K562 (cell line): ENCODE data around the gene EIF2AK2. TPM values are rescaled to one million over a fixed set of nuclear protein-coding genes. Genes with fewer than 3 reads are reported as not detected.

Experiments used
- ATAC-seq: fragments of 200-7000 bp; cut with Tn5 transposase; 3 replicates; pipeline ENCODE4 v1.9.1; 2020; ENCODE audit warnings: moderate library complexity
- BruUV-seq: library from RNA; stranded (reverse); fragments of 400-500 nt; replicated peaks from 2 replicates; lab custom pipeline; 2021; lab: Mats Ljungman, UMichigan
- CTCF ChIA-PET: fragments of 300-600 bp; formaldehyde crosslinking; extraction: SDS; loops from one replicate; lab custom pipeline; 2021; ENCODE audit warnings: low intra/inter-chr PET ratio; lab: Yijun Ruan, JAX
- POLR2A ChIA-PET: fragments of 300-600, 350-650 bp; sonication (Branson Sonifier 250); formaldehyde crosslinking; extraction: SDS; loops from one replicate; lab custom pipeline; 2021; ENCODE audit warnings: antibody characterized with exemption, inconsistent platforms; lab: Yijun Ruan, JAX
- DNase-seq, 4 experiments: peaks; one replicate each; pipeline versions ENCODE4 v3.0.0 to v3.0.0-alpha.2; 2011 to 2018; ENCODE audit warnings: low spot score in 3 of 4, mixed read lengths in 3 of 4; ENCODE audit errors: extremely low read depth in 1 of 4
- FAIRE-seq: peaks from 2 replicates; lab custom pipeline; 2011; peaks lifted over from hg19 to GRCh38; lab: Jason Lieb, UNC
- H2AFZ ChIP-seq: 2 replicates; pipeline ENCODE4 v1.6.0; 2011; ENCODE audit warnings: low read depth, low read length, control low read depth, inconsistent platforms
- H3K27ac ChIP-seq: fragments of 200-600 bp; 3 replicates; pipeline ENCODE4 v1.8.0; 2011; ENCODE audit warnings: low read depth, mild to moderate bottlenecking, control low read depth, inconsistent platforms, low read length, moderate library complexity, mixed read lengths; ENCODE audit errors: extremely low read depth
- H3K27me3 ChIP-seq, 2 experiments: fragments of 300-600 bp in 1 of 2; 2 replicates in 1 of 2; 3 replicates in 1 of 2; pipeline versions ENCODE4 v1.6.0 to v1.8.0; 2011; ENCODE audit warnings: inconsistent platforms in 2 of 2, low read length in 2 of 2, mild to moderate bottlenecking in 1 of 2, mixed read lengths in 1 of 2, moderate library complexity in 1 of 2; ENCODE audit not compliant: control insufficient read depth in 2 of 2, insufficient read depth in 2 of 2
- H3K36me3 ChIP-seq: fragments of 300-600 bp; 3 replicates; pipeline ENCODE4 v1.8.0; 2011; ENCODE audit warnings: mild to moderate bottlenecking, low read length, inconsistent platforms; ENCODE audit not compliant: control insufficient read depth, insufficient read depth
- H3K4me1 ChIP-seq, 2 experiments: fragments of 200-600 bp in 1 of 2; replicated peaks in 1 of 2; 2 replicates in 1 of 2; 3 replicates in 1 of 2; pipeline versions ENCODE4 v1.5.1 to v1.8.0; 2011; ENCODE audit warnings: inconsistent platforms in 2 of 2, low read length in 2 of 2, mild to moderate bottlenecking in 1 of 2, mixed read lengths in 1 of 2, moderate library complexity in 1 of 2; ENCODE audit not compliant: control insufficient read depth in 2 of 2, insufficient read depth in 2 of 2
- H3K4me2 ChIP-seq: 2 replicates; pipeline ENCODE4 v1.6.1; 2011; ENCODE audit warnings: low read length, control low read depth, inconsistent platforms, mixed read lengths; ENCODE audit not compliant: insufficient read depth
- H3K4me3 ChIP-seq: fragments of 200-600 bp; sonication (generic), shearing (Covaris generic); 2 replicates; pipeline ENCODE4 v1.5.1; 2016; ENCODE audit warnings: control low read depth, inconsistent platforms
- H3K79me2 ChIP-seq: fragments of 200-600 bp; 3 replicates; pipeline ENCODE4 v1.8.0; 2011; ENCODE audit warnings: low read length, inconsistent platforms; ENCODE audit not compliant: control insufficient read depth, insufficient read depth
- H3K9ac ChIP-seq, 2 experiments: 2 replicates each; pipeline versions ENCODE4 v1.6.0 to v1.6.1; 2011; ENCODE audit warnings: low read depth in 2 of 2, low read length in 2 of 2, control low read depth in 1 of 2, inconsistent platforms in 1 of 2, mild to moderate bottlenecking in 1 of 2, mixed read lengths in 1 of 2; ENCODE audit not compliant: insufficient read depth in 1 of 2
- H3K9me1 ChIP-seq: one replicate; pipeline ENCODE4 v1.6.0; 2011; ENCODE audit warnings: inconsistent platforms, mild to moderate bottlenecking, low read length, moderate library complexity; ENCODE audit not compliant: control insufficient read depth, insufficient read depth
- H3K9me3 ChIP-seq: replicated peaks from 2 replicates; pipeline ENCODE4 v1.5.1; 2011; ENCODE audit warnings: low read depth, low read length, inconsistent platforms; ENCODE audit not compliant: control insufficient read depth, insufficient read depth
- H4K20me1 ChIP-seq: replicated peaks from 2 replicates; pipeline ENCODE4 v1.6.1; 2011; ENCODE audit warnings: low read length, inconsistent platforms, mixed read lengths; ENCODE audit not compliant: control insufficient read depth, insufficient read depth
- ADNP ChIP-seq: fragments of 200-800 bp; sonication (Bioruptor generic); IDR thresholded peaks from 2 replicates; pipeline ENCODE4 v1.6.1; 2016; ENCODE audit warnings: missing genetic modification characterization, missing compliant biosample characterization
- ARID3B ChIP-seq: fragments of 250-450 bp; sonication (Bioruptor Pico); IDR thresholded peaks from 2 replicates; pipeline ENCODE4 v1.4.0; 2020; ENCODE audit warnings: borderline replicate concordance
- ATF7 ChIP-seq: fragments of 450-650 bp; IDR thresholded peaks from 2 replicates; pipeline ENCODE4 v1.7.1; 2014; ENCODE audit warnings: mild to moderate bottlenecking, moderate library complexity
- DMBX1 ChIP-seq: fragments of 250-450 bp; sonication (Bioruptor Pico); IDR thresholded peaks from 2 replicates; pipeline ENCODE4 v1.8.0; 2022; ENCODE audit warnings: inconsistent platforms, mild to moderate bottlenecking, moderate library complexity, borderline replicate concordance
- ELF4 ChIP-seq: fragments of 450-650 bp; formaldehyde crosslinking; IDR thresholded peaks from 2 replicates; pipeline ENCODE4 v1.4.0; 2022; ENCODE audit warnings: missing genetic modification characterization
- ERF ChIP-seq: fragments of 450-650 bp; formaldehyde crosslinking; IDR thresholded peaks from 2 replicates; pipeline ENCODE4 v1.4.0; 2020; ENCODE audit warnings: mild to moderate bottlenecking, mixed read lengths
- MTA2 ChIP-seq: fragments of 450-650 bp; IDR thresholded peaks from 2 replicates; pipeline ENCODE4 v1.6.1; 2016; ENCODE audit warnings: low read depth
- SP2 ChIP-seq: IDR thresholded peaks from 2 replicates; pipeline ENCODE4 v1.6.1; 2011; ENCODE audit warnings: mild to moderate bottlenecking, low read depth, low read length, moderate library complexity; ENCODE audit not compliant: poor library complexity, severe bottlenecking; ENCODE audit errors: extremely low read depth
- TRIM25 ChIP-seq: fragments of 450-650 bp; IDR thresholded peaks from 2 replicates; pipeline ENCODE4 v1.7.0; 2016; ENCODE audit warnings: borderline replicate concordance
- ZNF134 ChIP-seq: fragments of 250-450 bp; sonication (Bioruptor Pico); conservative IDR thresholded peaks from 2 replicates; pipeline ENCODE4 v1.4.0; 2020
- ZNF184 ChIP-seq: sonication (generic); formaldehyde crosslinking; IDR thresholded peaks from 2 replicates; pipeline ENCODE4 v1.5.0; 2020; ENCODE audit warnings: missing genetic modification reagents
- WGBS: fragments of 100-300 bp; shearing (Covaris generic); methylation state at CpG from one replicate; pipeline ENCODE4 v1.1.6; 2016; ENCODE audit warnings: low coverage, mixed read lengths; ENCODE audit not compliant: insufficient coverage; ENCODE audit errors: missing lambda C conversion rate; 5-methylcytosine and 5-hydroxymethylcytosine counted together
- in situ Hi-C: fragments of 300-500 bp; cut with MboI; formaldehyde crosslinking; loops from 4 replicates; pipeline ENCODE4 v1.15.0; 2018; ENCODE audit warnings: inconsistent platforms, mixed read lengths
- intact Hi-C: fragments of 100-400 bp; cut with micrococcal nuclease; formaldehyde crosslinking; loops from 2 replicates; pipeline ENCODE4 v1.14.2; 2022
- polyA plus RNA-seq, 8 experiments: library from polyadenylated mRNA; depleted of rRNA in 4 of 8; stranded (reverse) in 5 of 8; unstranded in 3 of 8; fragments of >200 nt; fragmentation: Nextera tagmentation in 2 of 8; fragmentation: Illumina TruSeq in 1 of 8; extraction: Ambion mirVana in 2 of 8; extraction: Trizol in 1 of 8; gene quantifications; 2 replicates each; pipeline versions ENCODE4 v1.2.1 to v1.2.3, GENCODE V29; 2011 to 2014; ENCODE audit warnings: inconsistent platforms in 1 of 8, missing spikeins in 1 of 8
- total RNA-seq, 7 experiments: library from RNA; depleted of rRNA in 6 of 7; stranded (reverse); fragments of >200 nt in 6 of 7; fragmentation: Illumina TruSeq in 2 of 7; extraction: Trizol in 2 of 7; gene quantifications; 2 replicates each; pipeline versions ENCODE4 v1.2.1 to v1.2.3, GENCODE V29; 2011 to 2021; ENCODE audit warnings: low replicate concordance in 1 of 7
- TF ChIP-seq, protein P1 (sequence below), 2 experiments: fragments of 450-650 bp in 1 of 2; sonication (generic) in 1 of 2; formaldehyde crosslinking in 1 of 2; IDR thresholded peaks in 1 of 2; conservative IDR thresholded peaks in 1 of 2; 2 replicates each; pipeline versions ENCODE4 v1.6.1 to v1.8.1; 2016 to 2023; ENCODE audit warnings: mild to moderate bottlenecking in 2 of 2, moderate library complexity in 2 of 2, inconsistent platforms in 1 of 2, missing genetic modification reagents in 1 of 2

EIF2AK2 gene
- total and polyA plus RNA-seq, 9 of the 15 experiments (the other 6 are each of a cell fraction or from before 2014, with no cell fraction given), result 3.8 to 19.5 (median 13.3) TPM

DNA sequence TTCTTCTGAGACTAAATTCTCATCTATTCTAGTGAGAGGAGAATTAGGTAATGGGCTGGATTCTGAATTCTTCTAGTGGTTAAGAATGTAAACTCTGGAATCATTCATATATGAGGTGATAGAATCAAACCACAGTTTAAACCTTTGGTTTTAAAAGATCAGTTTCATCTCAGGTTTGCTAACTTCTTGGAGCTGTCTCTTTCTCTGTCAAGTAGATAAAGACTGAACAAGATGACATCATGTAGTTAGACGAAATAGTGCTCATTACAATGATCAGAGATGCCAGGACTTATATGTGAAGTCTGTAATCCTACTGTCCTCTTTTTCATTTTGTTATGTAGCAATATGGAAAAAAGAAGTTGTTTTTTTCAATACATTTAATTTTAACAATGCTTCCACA is 44.4 kb upstream of the EIF2AK2 start:
- CTCF ChIA-PET, result no interaction called here
- ATAC-seq, result no peak
- no peak overlapping the region for H3K27ac ChIP-seq
- H4K20me1 ChIP-seq, result no peaks in the 10 kb centered on the region
- H3K79me2 ChIP-seq, result peaks cover 72% of the 10 kb centered on the region
- no peak for FAIRE-seq
- in situ Hi-C loops (no loop called here), intact Hi-C loops (no loop called here)
- DNase-seq, result no peak
- peaks cover 13% of the 10 kb centered on the region for H3K9me3 ChIP-seq
- peaks cover 3 to 15% of the 10 kb centered on the region in 2 experiments; a peak in 3 of 5 replicates for H3K4me1 ChIP-seq
- 50% methylated on average over 1 of the region's 1 CpG for WGBS
- H3K4me2 ChIP-seq, result no peak overlapping the region
- POLR2A ChIA-PET, result interaction anchor here (0.7 to 1.7 kb wide), 5 partner anchors 9 to 44 kb away, joined by 3 to 8 read pairs (median 4); partner anchors contain the start of gene EIF2AK2
- peaks cover 74% of the 10 kb centered on the region for H3K36me3 ChIP-seq
- no peaks in the 10 kb centered on the region for H3K9me1 ChIP-seq
- H3K4me3 ChIP-seq, result no peak overlapping the region
- no peak overlapping the region for H2AFZ ChIP-seq
- no peak overlapping the region for H3K9ac ChIP-seq
- H3K27me3 ChIP-seq, result no peaks in the 10 kb centered on the region
- BruUV-seq, result no TSS peak
- no peak for TF ChIP-seq ELF4 (CRISPR knock-in tag)
- no peak for TF ChIP-seq MTA2
- TF ChIP-seq SP2, result no peak
- no peak for TF ChIP-seq TRIM25
- TF ChIP-seq ATF7, result peak; percentile 43; the same call in 1 of the 2 replicates
- no peak for TF ChIP-seq ZNF134
- TF ChIP-seq ZNF184 (CRISPR knock-in tag), result no peak
- TF ChIP-seq, protein P1, sequence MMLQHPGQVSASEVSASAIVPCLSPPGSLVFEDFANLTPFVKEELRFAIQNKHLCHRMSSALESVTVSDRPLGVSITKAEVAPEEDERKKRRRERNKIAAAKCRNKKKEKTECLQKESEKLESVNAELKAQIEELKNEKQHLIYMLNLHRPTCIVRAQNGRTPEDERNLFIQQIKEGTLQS (IDR thresholded peaks at IDR 0.05), result peak; percentile 40; the same call in 1 of the 2 replicates
- TF ChIP-seq, protein P1 (CRISPR knock-in tag; conservative IDR thresholded peaks at IDR 0.05), result no peak
- TF ChIP-seq ADNP (tag), result no peak
- no peak for TF ChIP-seq ARID3B (CRISPR knock-in tag)
- TF ChIP-seq DMBX1 (CRISPR knock-in tag), result no peak
- TF ChIP-seq ERF (CRISPR knock-in tag), result no peak
